ENCODE results near the gene INSYN1. TPM values are rescaled to one million over a fixed set of nuclear protein-coding genes. Genes with fewer than 3 reads are reported as not detected.
"Not testable (repeated sequence)": the region's sequence is repeated elsewhere in the genome, so short reads cannot be mapped to it uniquely, and the experiment has no call there.

Gene INSYN1
- total RNA-seq, 4 donors from 2014 or later, result 1.5 to 4.5 (median 2.3) TPM

DNA sequence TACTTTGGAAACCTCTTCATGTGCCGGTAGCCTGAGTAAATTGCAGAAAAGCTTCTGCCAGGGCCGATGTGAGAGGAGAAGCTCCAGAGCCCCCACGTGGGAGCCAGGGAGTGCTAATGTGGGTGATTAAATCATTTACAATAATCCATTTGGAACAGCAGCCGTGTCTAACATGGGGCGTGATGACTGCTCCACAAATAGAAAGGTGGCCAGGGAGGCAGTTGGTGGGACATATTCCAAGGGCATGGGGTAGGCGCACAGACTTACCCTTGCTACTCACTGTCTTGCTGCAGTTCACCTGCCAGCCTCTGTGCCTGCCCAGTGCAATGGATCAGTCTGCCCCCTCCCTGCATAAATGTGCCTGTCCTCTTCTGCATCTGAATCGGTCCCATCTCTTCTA lies 39.3 kb upstream of the INSYN1 start:
- in situ Hi-C loops (cut with MboI; ENCODE audit: low pct_ligation_motif_present in 1 of 4, low pct_unique_long_range_greater_than_20kb in 1 of 4, low sequenced_read_pairs in 3 of 4) (no loop called here), intact Hi-C loops (cut with DNase I; ENCODE audit: low total_unique reads) (no loop called here)
- Histone ChIP-seq H3K27me3 (no peaks in the 10 kb centered on the region), H3K36me3 (no peaks in the 10 kb centered on the region), H3K9me3 (no peaks in the 10 kb centered on the region), H3K27ac (no peak overlapping the region), H3K4me1 (no peaks in the 10 kb centered on the region), H3K4me3 (no peak overlapping the region)
- DNase-seq, result no peak
- WGBS, 2 donors (ENCODE audit: low coverage in 1 of 2), result 51 to 71% methylated on average over 3 to 7 of the region's 7 CpGs
- TF ChIP-seq, protein P1, sequence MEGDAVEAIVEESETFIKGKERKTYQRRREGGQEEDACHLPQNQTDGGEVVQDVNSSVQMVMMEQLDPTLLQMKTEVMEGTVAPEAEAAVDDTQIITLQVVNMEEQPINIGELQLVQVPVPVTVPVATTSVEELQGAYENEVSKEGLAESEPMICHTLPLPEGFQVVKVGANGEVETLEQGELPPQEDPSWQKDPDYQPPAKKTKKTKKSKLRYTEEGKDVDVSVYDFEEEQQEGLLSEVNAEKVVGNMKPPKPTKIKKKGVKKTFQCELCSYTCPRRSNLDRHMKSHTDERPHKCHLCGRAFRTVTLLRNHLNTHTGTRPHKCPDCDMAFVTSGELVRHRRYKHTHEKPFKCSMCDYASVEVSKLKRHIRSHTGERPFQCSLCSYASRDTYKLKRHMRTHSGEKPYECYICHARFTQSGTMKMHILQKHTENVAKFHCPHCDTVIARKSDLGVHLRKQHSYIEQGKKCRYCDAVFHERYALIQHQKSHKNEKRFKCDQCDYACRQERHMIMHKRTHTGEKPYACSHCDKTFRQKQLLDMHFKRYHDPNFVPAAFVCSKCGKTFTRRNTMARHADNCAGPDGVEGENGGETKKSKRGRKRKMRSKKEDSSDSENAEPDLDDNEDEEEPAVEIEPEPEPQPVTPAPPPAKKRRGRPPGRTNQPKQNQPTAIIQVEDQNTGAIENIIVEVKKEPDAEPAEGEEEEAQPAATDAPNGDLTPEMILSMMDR (IDR thresholded peaks at IDR 0.05), result no peak
- no peak for TF ChIP-seq EP300 (IDR thresholded peaks at IDR 0.05; ENCODE audit: low read depth)
- TF ChIP-seq POLR2A (IDR thresholded peaks at IDR 0.05), result no peak
- TF ChIP-seq POLR2AphosphoS5 (IDR thresholded peaks at IDR 0.05), result no peak

GRCh38 chr15:73789521-73790240 lies 36.5 kb upstream of the INSYN1 start:
- no peaks in the 10 kb centered on the region for H3K9me3 ChIP-seq
- H3K27ac ChIP-seq, result no peak overlapping the region
- intact Hi-C loops (cut with DNase I; ENCODE audit: low total_unique reads) (no loop called here), in situ Hi-C loops (cut with MboI; ENCODE audit: low pct_ligation_motif_present in 1 of 4, low pct_unique_long_range_greater_than_20kb in 1 of 4, low sequenced_read_pairs in 3 of 4) (no loop called here)
- no peak overlapping the region for H3K4me3 ChIP-seq
- no peak for DNase-seq
- H3K27me3 ChIP-seq, result no peaks in the 10 kb centered on the region
- no peaks in the 10 kb centered on the region for H3K4me1 ChIP-seq
- TF ChIP-seq POLR2A (IDR thresholded peaks at IDR 0.05), result no peak
- TF ChIP-seq, protein P1 (IDR thresholded peaks at IDR 0.05), result no peak
- no peak for TF ChIP-seq POLR2AphosphoS5 (IDR thresholded peaks at IDR 0.05)
- no peak for TF ChIP-seq EP300 (IDR thresholded peaks at IDR 0.05; ENCODE audit: low read depth)
- 71% methylated on average over 5 of the region's 5 CpGs; no CpG with 5 or more reads in 1 of the 2 donors for WGBS, 2 donors (ENCODE audit: low coverage in 1 of 2)
- no peaks in the 10 kb centered on the region for H3K36me3 ChIP-seq

GRCh38 chr15:73787621-73788020 lies 34.5 kb upstream of the INSYN1 start:
- in situ Hi-C loops (cut with MboI; ENCODE audit: low pct_ligation_motif_present in 1 of 4, low pct_unique_long_range_greater_than_20kb in 1 of 4, low sequenced_read_pairs in 3 of 4), result no loop called here
- Histone ChIP-seq H3K27me3 (no peaks in the 10 kb centered on the region), H3K4me1 (no peaks in the 10 kb centered on the region), H3K9me3 (no peaks in the 10 kb centered on the region), H3K4me3 (no peak overlapping the region), H3K36me3 (no peaks in the 10 kb centered on the region), H3K27ac (no peak overlapping the region)
- DNase-seq, result no peak
- intact Hi-C loops (cut with DNase I; ENCODE audit: low total_unique reads), result no loop called here
- no peak for TF ChIP-seq POLR2A (IDR thresholded peaks at IDR 0.05)
- no peak for TF ChIP-seq EP300 (IDR thresholded peaks at IDR 0.05; ENCODE audit: low read depth)
- 90% methylated on average over 1 of the region's 1 CpG; no CpG with 5 or more reads in 1 of the 2 donors for WGBS, 2 donors (ENCODE audit: low coverage in 1 of 2)

- Histone ChIP-seq H3K27ac (no peak overlapping the region), H3K4me1 (no peaks in the 10 kb centered on the region), H3K4me3 (no peak overlapping the region), H3K9me3 (no peaks in the 10 kb centered on the region), H3K36me3 (no peaks in the 10 kb centered on the region), H3K27me3 (no peaks in the 10 kb centered on the region)
- intact Hi-C loops (cut with DNase I; ENCODE audit: low total_unique reads) (no loop called here), in situ Hi-C loops (cut with MboI; ENCODE audit: low pct_ligation_motif_present in 1 of 4, low pct_unique_long_range_greater_than_20kb in 1 of 4, low sequenced_read_pairs in 3 of 4) (no loop called here)
- TF ChIP-seq POLR2A (IDR thresholded peaks at IDR 0.05) (no peak), POLR2AphosphoS5 (IDR thresholded peaks at IDR 0.05) (no peak)
- WGBS, 2 donors (ENCODE audit: low coverage in 1 of 2), result 63 to 67% methylated on average over 2 to 6 of the region's 6 CpGs
- no peak for DNase-seq
Measured at GRCh38 chr15:73786538-73786937, 33.4 kb upstream of the INSYN1 start.

- in situ Hi-C loops (cut with MboI; ENCODE audit: low pct_ligation_motif_present in 1 of 4, low pct_unique_long_range_greater_than_20kb in 1 of 4, low sequenced_read_pairs in 3 of 4); DNase-seq: not testable (repeated sequence)
Measured at GRCh38 chr15:73785256-73786014, 32.3 kb upstream of the INSYN1 start.

More at GRCh38 chr15:73785256-73786014, 32.3 kb upstream of the INSYN1 start:
- intact Hi-C loops (cut with DNase I; ENCODE audit: low total_unique reads); H3K36me3 ChIP-seq; H3K27me3 ChIP-seq; H3K27ac ChIP-seq; H3K4me3 ChIP-seq; H3K9me3 ChIP-seq; H3K4me1 ChIP-seq: not testable (repeated sequence)
- 59 to 69% methylated on average over 9 to 12 of the region's 12 CpGs for WGBS, 2 donors (ENCODE audit: low coverage in 1 of 2)
